SK-N-MC (cell line): ENCODE data around the gene PDE6G.

Experiments used
- DNase-seq: peaks from one replicate; pipeline ENCODE4 v3.0.0-alpha.2; 2011; ENCODE audit warnings: low read depth, low spot score
- H3K27ac ChIP-seq: fragments of 200-600 bp; sonication (generic); 2 replicates; pipeline ENCODE4 v1.5.1; 2016; ENCODE audit warnings: mixed run types
- H3K36me3 ChIP-seq: fragments of 200-600 bp; sonication (generic); 2 replicates; pipeline ENCODE4 v1.6.1; 2017; ENCODE audit warnings: antibody characterized with exemption, low read length, mixed read lengths; ENCODE audit not compliant: insufficient read depth
- H3K4me3 ChIP-seq: fragments of 200-600 bp; sonication (generic); 2 replicates; pipeline ENCODE4 v1.5.1; 2016
- H3K9ac ChIP-seq: fragments of 200-600 bp; sonication (generic); 2 replicates; pipeline ENCODE4 v1.8.0; 2017; ENCODE audit warnings: mixed run types, mixed read lengths; ENCODE audit not compliant: insufficient read length
- H3K9me3 ChIP-seq: fragments of 200-600 bp; sonication (generic); 2 replicates; pipeline ENCODE4 v1.6.1; 2017; ENCODE audit warnings: low read depth, mild to moderate bottlenecking, antibody characterized with exemption, low read length, moderate library complexity, mixed read lengths
- EZH2 ChIP-seq: fragments of 200-600 bp; sonication (generic); IDR thresholded peaks from one replicate; pipeline ENCODE4 v1.6.1; 2017; ENCODE audit warnings: antibody characterized with exemption
- FOXP2 ChIP-seq: optimal IDR thresholded peaks from 2 replicates; pipeline ENCODE3; 2011; ENCODE audit warnings: mild to moderate bottlenecking, moderate library complexity; ENCODE audit not compliant: insufficient read depth; ENCODE audit errors: extremely low read length, control extremely low read depth
- POLR2AphosphoS5 ChIP-seq: IDR thresholded peaks from 2 replicates; pipeline ENCODE4 v1.6.1; 2012; ENCODE audit warnings: mild to moderate bottlenecking, low read depth, low read length, borderline replicate concordance

Gene PDE6G

DNA sequence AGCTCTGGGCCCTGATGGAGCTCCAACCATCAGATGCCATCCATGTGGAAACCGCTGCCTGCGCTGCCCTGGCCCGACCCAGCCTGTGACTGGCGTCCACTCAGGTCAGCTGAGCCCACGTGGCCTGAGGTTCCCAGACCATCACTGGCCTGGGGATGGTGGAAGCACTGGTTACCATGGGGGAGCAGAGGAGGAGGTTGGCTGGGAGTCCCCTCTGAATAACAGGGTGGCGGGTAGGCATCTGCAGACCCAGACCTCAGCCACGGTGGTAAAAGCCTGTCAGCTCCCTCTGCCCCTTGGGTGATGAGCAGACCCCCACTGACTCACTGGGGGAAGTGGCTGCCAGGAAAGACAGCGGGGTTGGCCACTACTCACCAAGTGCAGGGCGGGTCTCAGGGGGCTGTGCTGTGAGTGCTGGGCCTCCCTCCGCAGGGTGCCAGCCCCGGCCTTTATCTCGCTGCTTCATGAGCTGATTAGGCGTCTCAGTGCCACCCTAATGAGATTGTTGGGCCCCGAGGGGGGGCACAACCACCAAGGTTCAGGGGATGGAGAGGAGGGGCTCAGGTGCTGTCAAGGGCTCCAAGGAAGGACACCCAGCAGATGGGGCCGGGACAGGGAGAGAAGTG, at the start of gene PDE6G:
Gene PDE6G, minus strand, starts transcription at position 425 of the 626 bp plus-strand sequence. CDS start 3,237 bp downstream, outside the sequence.
- no peaks in the 10 kb centered on the region for H3K36me3 ChIP-seq
- no peak within 1 kb of the TSS for H3K4me3 ChIP-seq
- H3K27ac ChIP-seq: no peak within 1 kb of the TSS
- H3K9me3 ChIP-seq: no peaks in the 10 kb centered on the region
- DNase-seq: no peak
- no peak for TF ChIP-seq POLR2AphosphoS5
- TF ChIP-seq FOXP2: no peak
- no peak for TF ChIP-seq EZH2
- no peak within 1 kb of the TSS for H3K9ac ChIP-seq

DNA sequence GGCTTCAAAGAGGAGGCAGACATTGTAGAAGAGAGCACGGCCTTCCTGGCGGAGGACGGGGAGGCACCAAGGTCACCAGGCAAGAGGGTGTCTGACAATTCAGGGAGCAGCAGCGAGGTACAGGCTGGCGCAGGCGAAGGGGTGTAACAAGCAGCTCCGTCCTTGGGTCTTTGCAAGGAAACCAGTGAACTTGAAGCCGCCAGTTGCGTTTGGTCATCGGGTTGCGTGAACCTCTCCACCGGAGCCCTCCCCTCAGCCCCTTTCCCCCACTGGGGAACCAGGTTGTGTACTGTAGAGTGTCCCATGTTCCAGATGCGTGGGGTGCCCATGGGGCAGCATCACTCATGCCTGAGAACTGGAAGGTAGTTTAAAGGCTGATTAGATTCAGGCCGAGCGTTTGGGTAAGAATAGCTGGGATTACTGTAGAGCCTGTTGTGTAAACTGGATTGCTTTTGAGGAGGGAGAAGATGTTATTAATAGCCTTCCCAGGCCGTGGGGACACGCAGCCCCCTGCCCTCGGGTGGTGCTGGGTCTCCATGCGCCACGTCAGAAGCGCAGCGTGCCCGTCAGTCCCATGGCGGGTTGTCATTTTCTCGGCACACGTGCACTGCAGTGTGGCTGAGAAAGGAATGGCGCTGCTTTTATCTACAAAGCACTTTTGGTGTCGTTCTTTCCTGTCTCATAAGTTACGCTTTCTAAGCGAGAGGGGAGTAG, 49.3 kb upstream of the PDE6G start:
- peaks cover 50% of the 10 kb centered on the region for H3K36me3 ChIP-seq
- no peak overlapping the region for H3K9ac ChIP-seq
- H3K4me3 ChIP-seq: no peak overlapping the region
- H3K27ac ChIP-seq: peak overlapping the region; percentile 31; the same call in 1 of the 2 replicates
- TF ChIP-seq FOXP2 (no peak), EZH2 (no peak), POLR2AphosphoS5 (no peak)
- no peaks in the 10 kb centered on the region for H3K9me3 ChIP-seq
- no peak for DNase-seq

DNA sequence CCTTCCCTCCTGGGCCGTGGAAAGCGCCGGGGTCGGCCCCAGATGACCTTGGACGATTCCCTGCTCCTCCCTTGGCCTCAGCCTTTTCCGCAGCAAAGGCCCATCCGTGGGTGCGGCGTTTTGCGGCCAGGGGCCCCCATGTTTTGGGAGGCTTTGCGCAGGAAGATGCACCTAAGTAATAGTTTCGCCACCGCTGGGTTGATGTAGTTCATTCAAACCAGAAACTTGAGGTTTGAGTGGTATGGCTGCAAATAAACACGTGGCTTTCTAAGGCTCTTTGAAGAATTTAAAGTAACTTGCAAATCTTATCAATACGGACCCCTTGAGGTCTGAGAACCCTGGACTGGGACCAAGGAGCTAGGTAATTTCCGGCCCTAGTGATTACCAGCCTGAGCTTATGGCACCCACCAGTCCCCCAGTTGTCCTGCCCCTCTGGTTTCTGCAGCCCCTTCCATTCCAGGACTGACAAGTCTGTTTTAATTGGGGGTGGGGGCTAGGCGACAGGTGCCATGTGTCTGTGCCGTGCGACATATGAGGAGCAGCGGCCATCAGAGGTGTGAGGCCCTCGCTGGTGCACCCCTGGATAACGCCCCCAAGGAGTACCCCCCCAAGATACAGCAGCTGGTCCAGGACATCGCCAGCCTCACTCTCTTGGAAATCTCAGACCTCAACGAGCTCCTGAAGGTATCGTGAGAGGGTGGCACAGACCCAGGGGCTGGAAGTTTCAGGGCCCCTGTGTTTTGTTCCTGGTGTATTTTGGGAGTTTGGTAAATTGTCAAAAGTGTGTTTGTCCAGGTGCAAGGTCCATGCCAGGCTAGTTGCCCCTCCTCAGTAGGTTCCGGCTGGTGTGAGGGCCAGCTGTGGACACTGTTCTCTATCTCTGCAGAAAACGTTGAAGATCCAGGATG, 47.7 kb upstream of the PDE6G start:
- H3K27ac ChIP-seq: peak overlapping the region; percentile 81
- TF ChIP-seq FOXP2 (no peak), POLR2AphosphoS5 (no peak), EZH2 (no peak)
- no peak for DNase-seq
- H3K9ac ChIP-seq: peak overlapping the region; percentile 99
- H3K4me3 ChIP-seq: peak overlapping the region; percentile 95
- H3K9me3 ChIP-seq: no peaks in the 10 kb centered on the region
- peaks cover 60% of the 10 kb centered on the region for H3K36me3 ChIP-seq

DNA sequence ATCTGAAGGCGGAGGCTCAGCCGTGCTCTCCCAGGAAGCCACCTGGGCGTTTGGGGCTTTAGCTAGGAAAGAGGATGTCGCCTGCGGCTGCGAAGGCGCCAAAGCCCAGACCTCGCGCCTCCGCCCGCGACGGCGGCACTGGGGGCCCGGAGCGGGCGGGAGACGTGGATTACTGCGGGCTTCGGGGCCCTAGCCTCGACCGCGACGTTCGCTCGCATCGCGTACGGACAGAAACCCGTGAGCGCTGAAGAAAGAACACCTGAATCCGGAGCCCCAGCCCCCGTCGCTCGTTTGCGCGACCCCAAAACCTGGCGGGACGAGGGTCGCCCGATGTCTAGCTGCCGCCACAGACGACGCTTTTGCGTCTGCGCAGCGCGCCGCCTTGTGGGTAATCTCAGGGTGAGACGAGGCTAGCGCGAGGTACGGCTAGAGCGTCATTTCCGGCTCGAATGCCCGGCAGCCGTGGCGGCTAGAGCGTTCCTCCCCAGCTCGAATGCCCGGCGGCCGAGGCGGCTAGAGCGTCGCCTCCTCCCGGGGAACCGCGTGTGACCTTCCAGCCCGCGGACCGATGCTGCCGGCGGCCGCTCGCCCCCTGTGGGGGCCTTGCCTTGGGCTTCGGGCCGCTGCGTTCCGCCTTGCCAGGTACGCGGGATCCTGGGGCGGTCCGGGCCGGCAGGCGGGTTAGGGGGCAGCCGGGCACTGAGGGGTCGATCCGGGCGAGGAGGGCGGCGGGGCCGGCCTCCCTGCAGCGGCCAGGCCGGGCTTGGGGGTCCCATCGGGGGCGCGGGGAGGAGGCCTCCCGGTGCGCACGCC, 46.8 kb upstream of the PDE6G start, which contains the start of gene MRPL12:
Gene MRPL12, plus strand, starts transcription at position 434 of the 813 bp plus-strand sequence. Its CDS starts 135 bp downstream, at position 569.
- DNase-seq: peak; percentile 39
- H3K4me3 ChIP-seq: peak within 1 kb of the TSS; percentile 95
- H3K9ac ChIP-seq: peak within 1 kb of the TSS; percentile 99
- H3K27ac ChIP-seq: peak within 1 kb of the TSS; percentile 94
- no peaks in the 10 kb centered on the region for H3K9me3 ChIP-seq
- TF ChIP-seq FOXP2 (no peak), POLR2AphosphoS5 (peak; percentile 96)
- peaks cover 65% of the 10 kb centered on the region for H3K36me3 ChIP-seq

DNA sequence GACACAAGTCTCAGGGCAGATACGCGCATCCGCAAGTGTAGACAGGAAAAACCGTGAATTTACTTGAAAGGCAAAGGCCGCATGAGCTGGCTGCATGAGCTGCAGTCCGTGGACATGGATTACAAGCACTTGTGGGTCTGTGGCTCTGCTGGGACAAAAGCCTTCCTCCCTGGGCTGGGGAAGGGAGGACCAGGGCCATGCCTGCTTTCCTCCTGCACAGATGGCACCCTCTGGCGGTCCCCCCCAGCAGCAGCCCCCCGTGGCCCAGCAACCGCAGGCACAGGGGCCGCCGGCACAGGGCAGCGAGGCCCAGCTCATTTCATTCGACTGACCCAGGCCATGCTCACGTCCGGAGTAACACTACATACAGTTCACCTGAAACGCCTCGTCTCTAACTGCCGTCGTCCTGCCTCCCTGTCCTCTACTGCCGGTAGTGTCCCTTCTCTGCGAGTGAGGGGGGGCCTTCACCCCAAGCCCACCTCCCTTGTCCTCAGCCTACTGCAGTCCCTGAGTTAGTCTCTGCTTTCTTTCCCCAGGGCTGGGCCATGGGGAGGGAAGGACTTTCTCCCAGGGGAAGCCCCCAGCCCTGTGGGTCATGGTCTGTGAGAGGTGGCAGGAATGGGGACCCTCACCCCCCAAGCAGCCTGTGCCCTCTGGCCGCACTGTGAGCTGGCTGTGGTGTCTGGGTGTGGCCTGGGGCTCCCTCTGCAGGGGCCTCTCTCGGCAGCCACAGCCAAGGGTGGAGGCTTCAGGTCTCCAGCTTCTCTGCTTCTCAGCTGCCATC, 45.1 kb upstream of the PDE6G start:
- TF ChIP-seq POLR2AphosphoS5 (peak; percentile 62; the same call in 1 of the 2 replicates), FOXP2 (no peak)
- Histone ChIP-seq H3K9ac (peak overlapping the region; percentile 99), H3K27ac (peak overlapping the region; percentile 16; the same call in 1 of the 2 replicates), H3K36me3 (peaks cover 64% of the 10 kb centered on the region), H3K4me3 (peak overlapping the region; percentile 95), H3K9me3 (no peaks in the 10 kb centered on the region)
- no peak for DNase-seq

DNA sequence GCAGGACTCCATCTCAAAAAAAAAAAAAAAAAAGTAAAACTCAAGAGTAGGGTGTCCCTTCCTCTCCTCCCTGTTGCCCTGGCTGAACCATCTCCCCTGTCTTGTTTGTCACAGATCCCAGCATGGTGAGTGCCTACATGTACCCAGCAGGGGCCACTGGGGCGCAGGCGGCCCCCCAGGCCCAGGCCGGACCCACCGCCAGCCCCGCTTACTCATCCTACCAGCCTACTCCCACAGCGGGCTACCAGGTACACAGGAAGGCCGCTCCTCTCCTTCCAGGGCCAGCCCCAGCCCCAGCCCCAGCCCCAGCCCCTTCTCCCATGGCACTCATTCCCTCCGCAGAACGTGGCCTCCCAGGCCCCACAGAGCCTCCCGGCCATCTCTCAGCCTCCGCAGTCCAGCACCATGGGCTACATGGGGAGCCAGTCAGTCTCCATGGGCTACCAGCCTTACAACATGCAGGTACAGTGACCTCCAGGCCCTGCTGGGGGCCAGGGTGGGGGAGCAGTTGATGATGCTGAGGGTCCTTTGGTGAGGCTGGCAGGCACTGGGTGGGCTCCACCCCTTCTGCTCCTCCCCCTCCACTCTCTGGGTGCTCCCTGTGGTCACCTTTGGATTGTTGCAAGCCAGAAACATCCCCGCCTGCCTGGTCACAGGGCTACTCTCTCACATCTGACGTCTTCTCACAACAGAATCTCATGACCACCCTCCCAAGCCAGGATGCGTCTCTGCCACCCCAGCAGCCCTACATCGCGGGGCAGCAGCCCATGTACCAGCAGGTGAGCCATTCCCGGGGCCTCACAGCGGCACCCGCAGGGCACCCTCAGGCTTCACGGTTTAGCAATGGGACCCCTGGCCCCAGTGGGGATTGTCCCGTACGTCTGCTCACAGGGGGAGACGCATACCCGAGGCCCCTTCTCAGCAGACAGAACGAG, 44.3 kb upstream of the PDE6G start:
- DNase-seq: no peak
- Histone ChIP-seq H3K36me3 (peaks cover 64% of the 10 kb centered on the region), H3K9me3 (no peaks in the 10 kb centered on the region), H3K9ac (peak overlapping the region; percentile 99), H3K4me3 (peak overlapping the region; percentile 95), H3K27ac (peak overlapping the region; percentile 16; the same call in 1 of the 2 replicates)
- TF ChIP-seq EZH2: no peak
- TF ChIP-seq POLR2AphosphoS5: no peak; the same call in 1 of the 2 replicates
- no peak for TF ChIP-seq FOXP2
